ENCODE data around the gene UBN2.

UBN2 gene

GRCh38 chr7:139232904-139233303 lies 1.9 kb downstream of the UBN2 start:
- no peak for DNase-seq

- no peak for DNase-seq
Observed at GRCh38 chr7:139241258-139241657, 10.2 kb downstream of the UBN2 start.

GRCh38 chr7:139242741-139243281 lies 11.8 kb downstream of the UBN2 start:
- no peak for DNase-seq

- DNase-seq = no peak
Observed at GRCh38 chr7:139245401-139245800, 14.4 kb downstream of the UBN2 start.

- no peak for DNase-seq
Observed at GRCh38 chr7:139246494-139246893, 15.5 kb downstream of the UBN2 start.

GRCh38 chr7:139246905-139247304 lies 15.9 kb downstream of the UBN2 start:
- DNase-seq = no peak

GRCh38 chr7:139249179-139249810 lies 18.3 kb downstream of the UBN2 start:
- no peak for DNase-seq

GRCh38 chr7:139252451-139252850 lies 21.4 kb downstream of the UBN2 start:
- DNase-seq = no peak

- DNase-seq = no peak
Observed at GRCh38 chr7:139254281-139254680, 23.2 kb downstream of the UBN2 start.

GRCh38 chr7:139254728-139255127 lies 23.7 kb downstream of the UBN2 start:
- no peak for DNase-seq

- DNase-seq = no peak
Observed at GRCh38 chr7:139255290-139255689, 24.3 kb downstream of the UBN2 start.

GRCh38 chr7:139259142-139259541 lies 28.1 kb downstream of the UBN2 start:
- DNase-seq = no peak

GRCh38 chr7:139264220-139264619 lies 33.2 kb downstream of the UBN2 start:
- no peak for DNase-seq

GRCh38 chr7:139265673-139266072 lies 34.6 kb downstream of the UBN2 start:
- no peak for DNase-seq

- DNase-seq = no peak
Observed at GRCh38 chr7:139271718-139272628, 40.9 kb downstream of the UBN2 start.

GRCh38 chr7:139284252-139284896 lies 53.3 kb downstream of the UBN2 start:
- DNase-seq = no peak

- DNase-seq = no peak
Observed at GRCh38 chr7:139286144-139286543, 55.1 kb downstream of the UBN2 start.

GRCh38 chr7:139292821-139293220 lies 61.8 kb downstream of the UBN2 start:
- no peak for DNase-seq

- no peak for DNase-seq
Observed at GRCh38 chr7:139293534-139293933, 62.5 kb downstream of the UBN2 start.

- DNase-seq = no peak
Observed at GRCh38 chr7:139294241-139294640, 63.2 kb downstream of the UBN2 start.

GRCh38 chr7:139294951-139295575 lies 64.0 kb downstream of the UBN2 start:
- no peak for DNase-seq

- DNase-seq = no peak
Observed at GRCh38 chr7:139297795-139298194, 66.8 kb downstream of the UBN2 start.

- no peak for DNase-seq
Observed at GRCh38 chr7:139299296-139299695, 68.3 kb downstream of the UBN2 start.
